GM21515 (cell line): ENCODE data around the gene TCEANC.
"Not testable (repeated sequence)": the region's sequence is repeated elsewhere in the genome, so short reads cannot be mapped to it uniquely, and the experiment has no call there.

ENCODE experiments used
- ATAC-seq: cut with Tn5 transposase; IDR thresholded peaks from one replicate; pipeline ENCODE4 v1.9.1; 2021; ENCODE audit not compliant: unreplicated experiment

TCEANC gene

GRCh38 chrX:13652850-13653693 is at the start of gene TCEANC:
TCEANC (plus strand) TSS chrX:13653141; CDS start chrX:13662509, 9,368 bp downstream.
- ATAC-seq = peak; percentile 95

- no peak for ATAC-seq
Observed at GRCh38 chrX:13605611-13606010, 47.3 kb upstream of the TCEANC start.

GRCh38 chrX:13607331-13607995 is 45.5 kb upstream of the TCEANC start:
- ATAC-seq = no peak

- ATAC-seq = no peak
Observed at GRCh38 chrX:13607996-13608365, 45.0 kb upstream of the TCEANC start.

- ATAC-seq = no peak
Observed at GRCh38 chrX:13614154-13614553, 38.8 kb upstream of the TCEANC start.

- no peak for ATAC-seq
Observed at GRCh38 chrX:13620207-13620606, 32.7 kb upstream of the TCEANC start.

GRCh38 chrX:13622401-13622964 is 30.5 kb upstream of the TCEANC start:
- ATAC-seq = no peak

- no peak for ATAC-seq
Observed at GRCh38 chrX:13627306-13627705, 25.6 kb upstream of the TCEANC start.

- not testable (repeated sequence) for ATAC-seq
Observed at GRCh38 chrX:13637224-13637623, 15.7 kb upstream of the TCEANC start.

- no peak for ATAC-seq
Observed at GRCh38 chrX:13638021-13638420, 14.9 kb upstream of the TCEANC start.

GRCh38 chrX:13638826-13639225 is 14.1 kb upstream of the TCEANC start:
- no peak for ATAC-seq

GRCh38 chrX:13641684-13642083 is 11.3 kb upstream of the TCEANC start:
- ATAC-seq = not testable (repeated sequence)

- ATAC-seq = no peak
Observed at GRCh38 chrX:13645464-13646153, 7.3 kb upstream of the TCEANC start.

- no peak for ATAC-seq
Observed at GRCh38 chrX:13646154-13646549, 6.8 kb upstream of the TCEANC start.

- no peak for ATAC-seq
Observed at GRCh38 chrX:13647709-13648212, 5.2 kb upstream of the TCEANC start.

- ATAC-seq = not testable (repeated sequence)
Observed at GRCh38 chrX:13648336-13648735, 4.6 kb upstream of the TCEANC start.

- ATAC-seq = no peak
Observed at GRCh38 chrX:13649838-13650237, 3.1 kb upstream of the TCEANC start.

GRCh38 chrX:13650318-13650717 is 2.6 kb upstream of the TCEANC start:
- no peak for ATAC-seq

GRCh38 chrX:13651150-13651549 is 1.8 kb upstream of the TCEANC start:
- no peak for ATAC-seq

GRCh38 chrX:13652287-13652793 is 601 bp upstream of the TCEANC start:
- no peak for ATAC-seq

GRCh38 chrX:13654116-13654515 is 1.2 kb downstream of the TCEANC start:
- ATAC-seq = no peak
